Transverse colon (tissue), 4 donors: ENCODE measurements around the gene ARID3C.

Experiments
- CTCF ChIP-seq, 5 experiments: fragments of 200-600 bp in 3 of 5; fragments of 450-650 bp in 2 of 5; sonication (generic) in 3 of 5; IDR thresholded peaks; 1 replicate in 2 of 5; 2 replicates in 3 of 5; pipeline ENCODE4 v1.5.1; 2016 to 2017; ENCODE audit warnings: antibody characterized with exemption in 5 of 5, inconsistent platforms in 3 of 5, mild to moderate bottlenecking in 2 of 5, moderate library complexity in 1 of 5
- EP300 ChIP-seq: sonication (generic); formaldehyde crosslinking; IDR thresholded peaks from one replicate; pipeline ENCODE4 v1.6.1; 2017; ENCODE audit warnings: antibody characterized with exemption, low read depth
- POLR2A ChIP-seq: fragments of 450-650 bp; IDR thresholded peaks from one replicate; pipeline ENCODE4 v1.6.1; 2016; ENCODE audit warnings: antibody characterized with exemption, mild to moderate bottlenecking, moderate library complexity
- POLR2AphosphoS5 ChIP-seq, 3 donors: sonication (generic); formaldehyde crosslinking; IDR thresholded peaks; one replicate each; pipeline ENCODE4 v1.6.1; 2016; ENCODE audit warnings: antibody characterized with exemption in 3 of 3

DNA sequence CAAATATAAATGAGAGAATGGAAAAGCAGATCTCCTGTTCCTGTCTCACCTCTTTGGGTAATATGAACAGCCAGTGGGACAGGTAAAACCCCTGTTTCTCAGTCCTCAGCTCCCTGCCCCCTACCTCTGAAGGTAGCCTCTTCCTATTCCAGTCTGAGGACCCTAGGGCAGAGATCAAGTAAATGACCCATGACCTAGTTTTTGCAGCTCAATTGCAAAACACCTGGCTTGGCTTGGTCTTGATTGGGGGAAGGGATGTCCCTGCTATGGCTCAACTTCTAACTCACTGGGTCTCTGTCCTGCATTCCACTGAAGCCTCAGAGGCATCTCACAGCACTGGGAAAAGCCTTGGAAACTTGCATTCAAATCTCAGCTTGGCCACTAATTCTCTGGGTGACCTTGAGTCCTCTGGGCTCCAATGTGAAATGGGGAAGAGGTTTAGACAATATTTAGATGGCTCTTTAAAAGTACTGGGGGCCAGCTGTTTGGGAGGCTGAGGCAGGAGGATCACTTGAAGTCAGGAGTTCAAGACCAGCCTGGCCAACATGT is 16.0 kb upstream of the ARID3C start:
- no peak for TF ChIP-seq CTCF (IDR thresholded peaks at IDR 0.05)
- TF ChIP-seq POLR2AphosphoS5 (IDR thresholded peaks at IDR 0.05), result no peak
- TF ChIP-seq EP300, result no peak
- no peak for TF ChIP-seq POLR2A
